Common myeloid progenitor, CD34-positive (primary cell): ENCODE results near the gene TMEM203.

Experiments
- CTCF ChIA-PET: fragments of 350-600 bp; sonication (Branson Sonifier 250); formaldehyde crosslinking; loops from one replicate; lab custom pipeline; 2021; ENCODE audit warnings: antibody characterized with exemption; lab: Charles Lee
- POLR2A ChIA-PET: fragments of 350-600 bp; sonication (Branson Sonifier 250); formaldehyde crosslinking; loops from one replicate; lab custom pipeline; 2021; ENCODE audit warnings: antibody characterized with exemption; lab: Charles Lee
- DNase-seq, 3 donors: peaks; one replicate each; pipeline versions ENCODE4 v3.0.0 to v3.0.0-alpha.2; 2013
- H3K27ac ChIP-seq, 2 experiments: 1 replicate in 1 of 2; 2 replicates in 1 of 2; pipeline ENCODE4 v1.7.0; 2013; ENCODE audit warnings: inconsistent platforms in 2 of 2, low read length in 2 of 2, mild to moderate bottlenecking in 2 of 2, low read depth in 1 of 2, moderate library complexity in 1 of 2; ENCODE audit not compliant: severe bottlenecking in 2 of 2, insufficient read depth in 1 of 2, poor library complexity in 1 of 2
- H3K27me3 ChIP-seq, 5 experiments: replicated peaks in 2 of 5; 1 replicate in 3 of 5; 2 replicates in 2 of 5; pipeline versions ENCODE4 v1.6.1 to v1.7.0; 2013; ENCODE audit warnings: low read length in 4 of 5, mild to moderate bottlenecking in 2 of 5, moderate library complexity in 2 of 5, inconsistent platforms in 1 of 5; ENCODE audit not compliant: insufficient read depth in 5 of 5, control insufficient read depth in 4 of 5
- H3K36me3 ChIP-seq, 4 experiments: 1 replicate in 2 of 4; 2 replicates in 2 of 4; pipeline versions ENCODE4 v1.6.1 to v1.7.0; 2013; ENCODE audit warnings: low read length in 3 of 4, control low read depth in 1 of 4, mild to moderate bottlenecking in 1 of 4; ENCODE audit not compliant: control insufficient read depth in 4 of 4, insufficient read depth in 4 of 4
- H3K4me1 ChIP-seq, 4 experiments: 1 replicate in 3 of 4; 2 replicates in 1 of 4; pipeline versions ENCODE4 v1.6.1 to v1.7.1; 2013; ENCODE audit warnings: low read length in 3 of 4, mild to moderate bottlenecking in 3 of 4, control low read depth in 1 of 4, inconsistent platforms in 1 of 4, moderate library complexity in 1 of 4; ENCODE audit not compliant: control insufficient read depth in 4 of 4, insufficient read depth in 4 of 4; ENCODE audit errors: control extremely low read depth in 1 of 4
- H3K4me3 ChIP-seq, 7 experiments: 1 replicate in 4 of 7; 2 replicates in 3 of 7; pipeline versions ENCODE4 v1.5.1 to v1.7.0; 2013; ENCODE audit warnings: mild to moderate bottlenecking in 7 of 7, low read length in 6 of 7, moderate library complexity in 6 of 7, inconsistent platforms in 2 of 7, low read depth in 2 of 7, control low read depth in 1 of 7; ENCODE audit not compliant: insufficient read depth in 4 of 7, control insufficient read depth in 1 of 7; ENCODE audit errors: extremely low read depth in 1 of 7
- H3K9me3 ChIP-seq, 5 experiments: 1 replicate in 4 of 5; 2 replicates in 1 of 5; pipeline versions ENCODE4 v1.6.1 to v1.7.1; 2013; ENCODE audit warnings: low read length in 4 of 5, mild to moderate bottlenecking in 2 of 5, inconsistent platforms in 1 of 5, low read depth in 1 of 5, moderate library complexity in 1 of 5; ENCODE audit not compliant: control insufficient read depth in 4 of 5, insufficient read depth in 2 of 5; ENCODE audit errors: control extremely low read depth in 1 of 5
- WGBS: methylation state at CpG from one replicate; pipeline ENCODE4 v1.1.5; 2013; ENCODE audit not compliant: insufficient coverage; 5-methylcytosine and 5-hydroxymethylcytosine counted together

Gene TMEM203

DNA sequence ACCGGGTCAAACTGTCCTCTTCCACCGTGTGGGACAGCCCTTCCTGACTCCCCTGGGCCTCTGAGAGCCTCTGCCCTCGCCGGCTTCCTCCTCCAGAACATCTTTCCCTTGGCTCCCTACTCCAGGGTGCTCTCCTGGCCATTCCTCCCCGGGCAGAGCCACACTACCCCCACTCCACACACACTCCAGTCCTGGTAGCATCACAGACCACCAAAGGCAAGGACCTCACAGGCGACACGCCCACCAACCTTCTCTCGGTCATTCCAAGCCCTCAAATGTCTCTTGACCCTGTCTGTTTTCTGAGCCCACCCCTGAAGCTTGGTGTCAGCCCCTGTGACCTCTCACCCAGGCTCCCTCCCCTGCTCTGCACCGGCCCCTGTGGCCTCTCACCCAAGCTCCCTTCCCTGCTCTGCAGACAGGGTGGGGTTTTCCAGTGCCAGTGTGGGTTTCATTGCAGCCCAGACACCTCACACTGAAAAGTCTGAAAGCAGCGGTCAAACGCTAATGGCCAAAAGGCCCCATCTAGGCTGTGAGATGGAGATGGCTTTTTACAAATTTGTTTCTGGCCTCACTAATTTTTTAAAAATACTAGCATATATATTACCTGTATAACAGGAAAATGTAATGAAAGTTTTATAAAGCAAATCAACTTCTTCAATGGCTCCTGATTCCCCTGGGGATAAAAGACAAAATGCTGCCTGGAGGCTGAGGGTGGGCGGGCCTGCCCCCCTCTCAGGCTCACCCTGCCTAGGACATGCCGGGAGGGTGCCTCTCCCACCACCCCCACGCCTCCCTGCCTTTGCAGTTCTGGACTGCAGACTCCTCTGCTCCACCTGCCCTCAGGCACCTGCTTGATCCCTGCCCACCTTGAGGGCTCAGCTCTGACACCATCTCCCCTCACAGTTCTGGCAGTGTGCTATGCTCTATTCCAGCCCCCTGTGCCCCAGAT is 46.1 kb downstream of the TMEM203 start:
- 48% methylated on average over 8 of the region's 14 CpGs for WGBS
- Histone ChIP-seq H3K4me1 (peaks cover 0 to 49% (median 29%) of the 10 kb centered on the region in 4 experiments), H3K36me3 (no peaks in the 10 kb centered on the region), H3K27ac (no peak overlapping the region), H3K9me3 (no peaks in the 10 kb centered on the region), H3K27me3 (peaks cover 0 to 95% (median 29%) of the 10 kb centered on the region in 5 experiments), H3K4me3 (no peak overlapping the region)
- POLR2A ChIA-PET: no interaction called here
- no peak for DNase-seq
- CTCF ChIA-PET: interaction anchor here (1.2 to 1.5 kb wide), 2 partner anchors 13 to 28 kb away, joined by 3 read pairs; partner anchors contain the start of gene TMEM210

DNA sequence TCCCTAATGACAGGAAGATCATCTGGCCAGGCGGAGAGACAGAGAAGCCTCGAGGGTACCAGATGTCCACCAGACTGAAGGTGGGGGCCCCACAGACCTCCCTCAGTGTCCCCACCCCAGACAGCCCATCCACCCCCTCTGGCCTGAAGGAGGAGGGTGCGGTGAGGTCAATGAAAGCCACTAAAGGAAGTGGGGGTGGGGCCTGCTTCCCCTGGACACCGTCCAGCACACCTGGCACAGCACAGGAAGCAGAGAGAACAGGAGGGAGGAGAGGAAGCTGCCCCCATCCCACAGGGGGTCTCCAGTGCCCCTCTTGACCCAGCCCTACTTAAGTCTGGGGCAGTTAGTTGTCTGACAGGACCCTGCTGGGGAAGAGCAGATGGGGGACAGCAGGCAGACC is 46.8 kb downstream of the TMEM203 start:
- no peaks in the 10 kb centered on the region for H3K9me3 ChIP-seq
- ChIA-PET CTCF (interaction anchor here (1.2 to 1.5 kb wide), 2 partner anchors 14 to 28 kb away, joined by 3 read pairs; partner anchors contain the start of gene TMEM210), POLR2A (no interaction called here)
- H3K27me3 ChIP-seq: peaks cover 0 to 87% (median 27%) of the 10 kb centered on the region in 5 experiments
- no peak overlapping the region for H3K27ac ChIP-seq
- DNase-seq: no peak
- WGBS: no CpG with 5 or more reads among the region's 4 CpGs
- H3K4me1 ChIP-seq: peaks cover 0 to 49% (median 29%) of the 10 kb centered on the region in 4 experiments
- H3K36me3 ChIP-seq: no peaks in the 10 kb centered on the region
- H3K4me3 ChIP-seq: peak overlapping the region in 1 of 7 experiments; percentile 2

DNA sequence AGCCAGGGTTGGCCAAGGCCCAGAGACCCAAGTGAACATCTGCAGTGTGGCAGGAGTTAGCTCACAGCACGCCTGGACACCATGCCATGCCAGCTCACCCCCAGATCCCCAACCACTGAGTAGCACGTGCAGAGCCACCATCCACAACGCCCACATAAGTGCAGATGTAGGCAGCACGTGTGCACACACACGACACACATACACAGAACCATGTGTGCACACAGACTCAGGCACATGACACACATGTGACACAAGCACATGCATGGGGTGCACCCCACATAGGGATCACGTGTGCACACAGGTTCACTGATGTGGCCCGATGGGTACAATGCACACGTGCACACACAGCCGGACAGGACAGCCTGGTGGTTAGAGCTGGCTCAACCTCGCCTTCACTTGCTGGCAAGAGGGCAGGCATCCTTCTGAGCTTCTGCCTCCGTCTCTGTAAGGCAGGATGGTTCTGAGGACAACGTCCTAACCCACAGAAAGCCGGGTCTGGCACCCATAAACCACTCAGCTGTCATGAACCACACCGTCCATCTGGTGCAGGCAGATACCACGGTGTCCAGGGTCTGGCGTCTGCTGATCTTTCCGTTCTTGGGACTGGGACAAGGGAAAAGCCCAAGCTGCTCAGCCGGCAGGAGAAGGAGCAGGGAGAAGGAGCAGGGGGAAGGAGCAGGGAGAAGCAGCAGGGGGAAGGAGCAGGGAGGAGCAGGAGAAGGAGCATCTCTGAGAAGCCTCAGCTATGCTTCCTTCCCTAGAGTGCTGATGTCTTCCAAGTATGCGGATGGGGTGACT is 47.6 kb downstream of the TMEM203 start:
- POLR2A ChIA-PET: interaction anchor here (0.6 kb wide), 2 partner anchors 88 to 99 kb away, joined by 3 to 4 read pairs; partner anchors contain the start of gene SAPCD2
- H3K36me3 ChIP-seq: no peaks in the 10 kb centered on the region
- H3K27ac ChIP-seq: no peak overlapping the region
- H3K9me3 ChIP-seq: no peaks in the 10 kb centered on the region
- H3K4me3 ChIP-seq: no peak overlapping the region
- peaks cover 0 to 41% (median 23%) of the 10 kb centered on the region in 4 experiments for H3K4me1 ChIP-seq
- H3K27me3 ChIP-seq: peaks cover 0 to 79% (median 24%) of the 10 kb centered on the region in 5 experiments
- CTCF ChIA-PET: interaction anchor here (1.0 to 1.5 kb wide), 4 partner anchors 8 to 79 kb away, joined by 3 read pairs; no protein-coding TSS in a partner anchor
- WGBS: 73% methylated on average over 16 of the region's 19 CpGs
- DNase-seq: no peak

DNA sequence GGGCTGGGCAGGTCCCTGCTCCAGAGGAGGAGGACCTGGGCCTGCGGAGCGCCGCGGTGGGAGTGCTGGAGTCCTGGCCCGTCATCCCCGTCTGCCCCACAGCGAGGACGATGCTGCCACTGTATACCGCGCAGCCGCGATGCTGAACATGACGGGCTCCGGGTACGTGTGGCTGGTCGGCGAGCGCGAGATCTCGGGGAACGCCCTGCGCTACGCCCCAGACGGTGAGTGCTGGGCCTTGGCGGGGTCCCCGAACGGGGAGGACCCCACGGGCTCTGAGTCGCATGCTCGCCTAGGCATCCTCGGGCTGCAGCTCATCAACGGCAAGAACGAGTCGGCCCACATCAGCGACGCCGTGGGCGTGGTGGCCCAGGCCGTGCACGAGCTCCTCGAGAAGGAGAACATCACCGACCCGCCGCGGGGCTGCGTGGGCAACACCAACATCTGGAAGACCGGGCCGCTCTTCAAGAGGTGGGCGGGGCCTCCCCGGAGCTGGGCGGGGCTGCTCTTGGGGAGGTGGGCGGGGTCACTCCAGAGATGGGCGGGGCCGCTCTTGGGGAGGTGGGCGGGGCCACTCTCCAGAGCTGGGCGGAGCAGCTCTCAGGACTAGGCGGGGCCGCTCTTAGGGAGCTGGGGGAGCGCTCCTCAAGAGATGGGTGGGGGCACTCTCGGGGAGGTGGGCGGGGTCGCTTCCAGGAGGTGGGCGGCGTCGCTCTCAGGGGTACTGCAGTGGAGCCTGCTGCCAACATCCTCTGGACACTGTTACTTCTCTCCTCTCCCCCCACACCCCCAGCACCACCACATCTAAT is 48.7 kb downstream of the TMEM203 start:
- peaks cover 0 to 69% (median 24%) of the 10 kb centered on the region in 5 experiments for H3K27me3 ChIP-seq

More for the DNA sequence above, 48.7 kb downstream of the TMEM203 start:
- Histone ChIP-seq H3K4me3 (peak overlapping the region in 3 of 7 experiments; percentile 4 to 63 (median 46)), H3K36me3 (no peaks in the 10 kb centered on the region), H3K27ac (no peak overlapping the region), H3K9me3 (no peaks in the 10 kb centered on the region), H3K4me1 (peaks cover 0 to 31% (median 18%) of the 10 kb centered on the region in 4 experiments)
- 3% methylated on average over 53 of the region's 65 CpGs for WGBS
- ChIA-PET CTCF (interaction anchor here (1.1 to 1.4 kb wide), 2 partner anchors 9 to 71 kb away, joined by 3 read pairs; partner anchors contain the start of gene RNF224), POLR2A (interaction anchor here (0.6 kb wide), 1 partner anchor 98 kb away, joined by 4 read pairs; no protein-coding TSS in a partner anchor)
- DNase-seq: peak; percentile 58 to 75 (median 71)
